ENCODE results near the gene ATXN1. TPM values are rescaled to one million over a fixed set of nuclear protein-coding genes. Genes with fewer than 3 reads are reported as not detected.
A peak's percentile ranks its signal among the peaks of the same experiment; 100 is the strongest.
"Not testable (repeated sequence)": the region's sequence is repeated elsewhere in the genome, so short reads cannot be mapped to it uniquely, and the experiment has no call there.

The ATXN1 gene
- polyA plus RNA-seq, 1 donor from 2014 or later: 28.2 TPM

DNA sequence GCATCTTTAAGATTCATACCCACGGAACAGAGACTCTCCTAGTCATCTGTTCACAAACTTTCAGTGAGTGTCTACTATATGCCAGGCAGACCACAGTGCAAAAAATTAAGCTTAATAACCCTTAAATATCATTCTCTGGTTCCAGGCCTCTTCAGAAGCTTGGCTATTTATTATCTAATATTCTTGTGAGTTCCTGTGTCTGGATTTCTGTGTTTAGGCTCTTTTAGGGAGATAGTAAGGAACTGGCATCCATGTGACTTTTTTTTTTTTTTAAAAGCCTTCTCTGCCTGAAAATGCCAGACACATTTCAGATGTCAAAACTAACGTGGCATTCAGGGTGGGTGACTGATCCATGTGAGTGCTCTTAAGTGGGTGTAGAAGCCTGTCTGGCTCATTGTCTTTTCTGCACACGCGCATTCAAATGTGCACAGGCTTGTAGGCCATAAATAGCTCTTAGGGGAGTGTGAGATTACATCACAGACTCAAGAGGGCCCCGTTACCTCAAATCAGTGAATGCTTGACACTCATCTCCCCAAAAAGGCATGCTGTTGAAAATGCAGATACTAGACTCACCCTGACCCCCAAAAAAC lies 380.9 kb downstream of the ATXN1 start:
- peak; percentile 28 for TF ChIP-seq MXI1 (conservative IDR thresholded peaks at IDR 0.05; ENCODE audit: poor library complexity, severe bottlenecking)
- TF ChIP-seq, protein P1, sequence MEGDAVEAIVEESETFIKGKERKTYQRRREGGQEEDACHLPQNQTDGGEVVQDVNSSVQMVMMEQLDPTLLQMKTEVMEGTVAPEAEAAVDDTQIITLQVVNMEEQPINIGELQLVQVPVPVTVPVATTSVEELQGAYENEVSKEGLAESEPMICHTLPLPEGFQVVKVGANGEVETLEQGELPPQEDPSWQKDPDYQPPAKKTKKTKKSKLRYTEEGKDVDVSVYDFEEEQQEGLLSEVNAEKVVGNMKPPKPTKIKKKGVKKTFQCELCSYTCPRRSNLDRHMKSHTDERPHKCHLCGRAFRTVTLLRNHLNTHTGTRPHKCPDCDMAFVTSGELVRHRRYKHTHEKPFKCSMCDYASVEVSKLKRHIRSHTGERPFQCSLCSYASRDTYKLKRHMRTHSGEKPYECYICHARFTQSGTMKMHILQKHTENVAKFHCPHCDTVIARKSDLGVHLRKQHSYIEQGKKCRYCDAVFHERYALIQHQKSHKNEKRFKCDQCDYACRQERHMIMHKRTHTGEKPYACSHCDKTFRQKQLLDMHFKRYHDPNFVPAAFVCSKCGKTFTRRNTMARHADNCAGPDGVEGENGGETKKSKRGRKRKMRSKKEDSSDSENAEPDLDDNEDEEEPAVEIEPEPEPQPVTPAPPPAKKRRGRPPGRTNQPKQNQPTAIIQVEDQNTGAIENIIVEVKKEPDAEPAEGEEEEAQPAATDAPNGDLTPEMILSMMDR (IDR thresholded peaks at IDR 0.05; ENCODE audit: poor library complexity, severe bottlenecking): peak; percentile 34
- peak; percentile 42 for TF ChIP-seq RAD21 (conservative IDR thresholded peaks at IDR 0.05)
- TF ChIP-seq EZH2 (IDR thresholded peaks at IDR 0.05; ENCODE audit: borderline replicate concordance, insufficient read depth, low read length, poor library complexity, severe bottlenecking): no peak
- TF ChIP-seq, protein P2, sequence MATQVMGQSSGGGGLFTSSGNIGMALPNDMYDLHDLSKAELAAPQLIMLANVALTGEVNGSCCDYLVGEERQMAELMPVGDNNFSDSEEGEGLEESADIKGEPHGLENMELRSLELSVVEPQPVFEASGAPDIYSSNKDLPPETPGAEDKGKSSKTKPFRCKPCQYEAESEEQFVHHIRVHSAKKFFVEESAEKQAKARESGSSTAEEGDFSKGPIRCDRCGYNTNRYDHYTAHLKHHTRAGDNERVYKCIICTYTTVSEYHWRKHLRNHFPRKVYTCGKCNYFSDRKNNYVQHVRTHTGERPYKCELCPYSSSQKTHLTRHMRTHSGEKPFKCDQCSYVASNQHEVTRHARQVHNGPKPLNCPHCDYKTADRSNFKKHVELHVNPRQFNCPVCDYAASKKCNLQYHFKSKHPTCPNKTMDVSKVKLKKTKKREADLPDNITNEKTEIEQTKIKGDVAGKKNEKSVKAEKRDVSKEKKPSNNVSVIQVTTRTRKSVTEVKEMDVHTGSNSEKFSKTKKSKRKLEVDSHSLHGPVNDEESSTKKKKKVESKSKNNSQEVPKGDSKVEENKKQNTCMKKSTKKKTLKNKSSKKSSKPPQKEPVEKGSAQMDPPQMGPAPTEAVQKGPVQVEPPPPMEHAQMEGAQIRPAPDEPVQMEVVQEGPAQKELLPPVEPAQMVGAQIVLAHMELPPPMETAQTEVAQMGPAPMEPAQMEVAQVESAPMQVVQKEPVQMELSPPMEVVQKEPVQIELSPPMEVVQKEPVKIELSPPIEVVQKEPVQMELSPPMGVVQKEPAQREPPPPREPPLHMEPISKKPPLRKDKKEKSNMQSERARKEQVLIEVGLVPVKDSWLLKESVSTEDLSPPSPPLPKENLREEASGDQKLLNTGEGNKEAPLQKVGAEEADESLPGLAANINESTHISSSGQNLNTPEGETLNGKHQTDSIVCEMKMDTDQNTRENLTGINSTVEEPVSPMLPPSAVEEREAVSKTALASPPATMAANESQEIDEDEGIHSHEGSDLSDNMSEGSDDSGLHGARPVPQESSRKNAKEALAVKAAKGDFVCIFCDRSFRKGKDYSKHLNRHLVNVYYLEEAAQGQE (IDR thresholded peaks at IDR 0.05; ENCODE audit: borderline replicate concordance): peak; percentile 85
- peak; percentile 80 for TF ChIP-seq POLR2AphosphoS5 (IDR thresholded peaks at IDR 0.05)
- no peak for TF ChIP-seq TAF1 (IDR thresholded peaks at IDR 0.05; ENCODE audit: low read depth)
- peak; percentile 96 for TF ChIP-seq EP300 (conservative IDR thresholded peaks at IDR 0.05; ENCODE audit: poor library complexity, severe bottlenecking)
- TF ChIP-seq SMC3 (conservative IDR thresholded peaks at IDR 0.05; ENCODE audit: poor library complexity): no peak

DNA sequence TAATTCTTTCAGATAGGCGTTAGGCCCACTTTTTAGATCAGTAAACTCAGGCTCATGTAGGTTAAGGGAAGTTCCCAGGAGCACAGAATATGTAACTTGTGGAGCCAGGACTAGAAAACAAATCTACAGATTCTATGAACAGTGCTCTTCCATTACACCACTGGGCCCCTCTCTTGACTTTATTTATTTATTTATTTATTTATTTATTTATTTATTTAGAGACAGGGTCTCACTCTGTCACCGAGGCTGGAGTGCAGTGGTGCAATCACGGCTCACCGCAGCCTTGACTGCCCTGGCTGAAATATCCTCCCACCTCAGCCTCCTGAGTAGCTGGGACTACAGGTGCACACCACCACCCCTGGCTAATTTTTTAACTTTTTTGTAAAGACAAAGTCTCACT lies 382.9 kb downstream of the ATXN1 start:
- H3K9me3 ChIP-seq (ENCODE audit: low read length): not testable (repeated sequence)

More for the DNA sequence above, 380.9 kb downstream of the ATXN1 start:
- Histone ChIP-seq H3K4me2 (ENCODE audit: low read length) (peak overlapping the region; percentile 26), H3K36me3 (ENCODE audit: insufficient read depth, low read length) (no peaks in the 10 kb centered on the region), H3K9me2 (ENCODE audit: insufficient read depth, low read length) (no peaks in the 10 kb centered on the region), H3K79me2 (replicated peaks; ENCODE audit: insufficient read depth, low read length) (no peaks in the 10 kb centered on the region), H4K20me1 (ENCODE audit: insufficient read depth) (no peaks in the 10 kb centered on the region), H2AFZ (ENCODE audit: low read depth, low read length) (no peak overlapping the region), H3K9ac (ENCODE audit: low read length) (peak overlapping the region; percentile 60), H3K9me3 (ENCODE audit: low read length) (no peaks in the 10 kb centered on the region), H3K4me3 (ENCODE audit: low read length) (peak overlapping the region; percentile 20), H3F3A (ENCODE audit: insufficient read depth, low read length, poor library complexity, severe bottlenecking) (no peaks in the 10 kb centered on the region), H3K27me3 (ENCODE audit: insufficient read depth, low read depth, low read length) (no peaks in the 10 kb centered on the region), H3K27ac (ENCODE audit: low read length) (peak overlapping the region; percentile 96)

More for the DNA sequence above, 382.9 kb downstream of the ATXN1 start:
- H3K36me3 ChIP-seq (ENCODE audit: insufficient read depth, low read length); H4K20me1 ChIP-seq (ENCODE audit: insufficient read depth); H3K27ac ChIP-seq (ENCODE audit: low read length); H3K9ac ChIP-seq (ENCODE audit: low read length); H3K79me2 ChIP-seq (replicated peaks; ENCODE audit: insufficient read depth, low read length); H3K9me2 ChIP-seq (ENCODE audit: insufficient read depth, low read length); H3K27me3 ChIP-seq (ENCODE audit: insufficient read depth, low read depth, low read length); H3K4me3 ChIP-seq (ENCODE audit: low read length); H3K4me2 ChIP-seq (ENCODE audit: low read length); H3F3A ChIP-seq (ENCODE audit: insufficient read depth, low read length, poor library complexity, severe bottlenecking); H2AFZ ChIP-seq (ENCODE audit: low read depth, low read length): not testable (repeated sequence)

All from neural cell (in vitro differentiated cells).